ENCODE results near the gene ALK.

DNA sequence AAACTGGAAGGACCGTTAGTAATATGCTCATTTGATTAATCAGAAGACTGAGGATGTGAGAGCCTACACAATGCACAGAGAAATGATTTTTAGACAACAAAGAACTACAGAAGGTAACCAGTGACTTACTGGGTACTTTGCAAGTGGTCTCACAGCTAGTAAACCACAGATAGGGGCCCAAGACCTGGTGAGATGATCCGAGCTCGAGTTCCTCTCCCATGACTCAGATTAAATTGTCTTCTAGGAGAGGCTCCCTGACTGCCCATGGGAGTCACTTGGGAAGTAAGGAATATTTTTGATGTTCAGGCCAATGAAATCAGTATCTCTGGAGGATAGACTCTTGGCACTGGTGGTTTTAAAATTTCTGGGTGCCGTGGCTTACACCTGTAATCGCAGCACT is 586.0 kb downstream of the ALK start:
- TF ChIP-seq HOXC10 (CRISPR knock-in tag; IDR thresholded peaks at IDR 0.05) (no peak), ZNF175 (tag by site-specific recombination; IDR thresholded peaks at IDR 0.05) (no peak), ZNF621 (tag by site-specific recombination; IDR thresholded peaks at IDR 0.05) (no peak), ZNF114 (tag by site-specific recombination; IDR thresholded peaks at IDR 0.05) (no peak), ZBTB7A (tag by site-specific recombination; IDR thresholded peaks at IDR 0.05; ENCODE audit: low read depth) (no peak)
- TF ChIP-seq, protein P1, sequence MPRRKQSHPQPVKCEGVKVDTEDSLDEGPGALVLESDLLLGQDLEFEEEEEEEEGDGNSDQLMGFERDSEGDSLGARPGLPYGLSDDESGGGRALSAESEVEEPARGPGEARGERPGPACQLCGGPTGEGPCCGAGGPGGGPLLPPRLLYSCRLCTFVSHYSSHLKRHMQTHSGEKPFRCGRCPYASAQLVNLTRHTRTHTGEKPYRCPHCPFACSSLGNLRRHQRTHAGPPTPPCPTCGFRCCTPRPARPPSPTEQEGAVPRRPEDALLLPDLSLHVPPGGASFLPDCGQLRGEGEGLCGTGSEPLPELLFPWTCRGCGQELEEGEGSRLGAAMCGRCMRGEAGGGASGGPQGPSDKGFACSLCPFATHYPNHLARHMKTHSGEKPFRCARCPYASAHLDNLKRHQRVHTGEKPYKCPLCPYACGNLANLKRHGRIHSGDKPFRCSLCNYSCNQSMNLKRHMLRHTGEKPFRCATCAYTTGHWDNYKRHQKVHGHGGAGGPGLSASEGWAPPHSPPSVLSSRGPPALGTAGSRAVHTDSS (tag by site-specific recombination; IDR thresholded peaks at IDR 0.05) = no peak
- TF ChIP-seq, protein P2, sequence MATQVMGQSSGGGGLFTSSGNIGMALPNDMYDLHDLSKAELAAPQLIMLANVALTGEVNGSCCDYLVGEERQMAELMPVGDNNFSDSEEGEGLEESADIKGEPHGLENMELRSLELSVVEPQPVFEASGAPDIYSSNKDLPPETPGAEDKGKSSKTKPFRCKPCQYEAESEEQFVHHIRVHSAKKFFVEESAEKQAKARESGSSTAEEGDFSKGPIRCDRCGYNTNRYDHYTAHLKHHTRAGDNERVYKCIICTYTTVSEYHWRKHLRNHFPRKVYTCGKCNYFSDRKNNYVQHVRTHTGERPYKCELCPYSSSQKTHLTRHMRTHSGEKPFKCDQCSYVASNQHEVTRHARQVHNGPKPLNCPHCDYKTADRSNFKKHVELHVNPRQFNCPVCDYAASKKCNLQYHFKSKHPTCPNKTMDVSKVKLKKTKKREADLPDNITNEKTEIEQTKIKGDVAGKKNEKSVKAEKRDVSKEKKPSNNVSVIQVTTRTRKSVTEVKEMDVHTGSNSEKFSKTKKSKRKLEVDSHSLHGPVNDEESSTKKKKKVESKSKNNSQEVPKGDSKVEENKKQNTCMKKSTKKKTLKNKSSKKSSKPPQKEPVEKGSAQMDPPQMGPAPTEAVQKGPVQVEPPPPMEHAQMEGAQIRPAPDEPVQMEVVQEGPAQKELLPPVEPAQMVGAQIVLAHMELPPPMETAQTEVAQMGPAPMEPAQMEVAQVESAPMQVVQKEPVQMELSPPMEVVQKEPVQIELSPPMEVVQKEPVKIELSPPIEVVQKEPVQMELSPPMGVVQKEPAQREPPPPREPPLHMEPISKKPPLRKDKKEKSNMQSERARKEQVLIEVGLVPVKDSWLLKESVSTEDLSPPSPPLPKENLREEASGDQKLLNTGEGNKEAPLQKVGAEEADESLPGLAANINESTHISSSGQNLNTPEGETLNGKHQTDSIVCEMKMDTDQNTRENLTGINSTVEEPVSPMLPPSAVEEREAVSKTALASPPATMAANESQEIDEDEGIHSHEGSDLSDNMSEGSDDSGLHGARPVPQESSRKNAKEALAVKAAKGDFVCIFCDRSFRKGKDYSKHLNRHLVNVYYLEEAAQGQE (tag by site-specific recombination; IDR thresholded peaks at IDR 0.05) = no peak

All from HEK293 (cell line).